ENCODE data around the gene GRIK3.

Gene GRIK3

DNA sequence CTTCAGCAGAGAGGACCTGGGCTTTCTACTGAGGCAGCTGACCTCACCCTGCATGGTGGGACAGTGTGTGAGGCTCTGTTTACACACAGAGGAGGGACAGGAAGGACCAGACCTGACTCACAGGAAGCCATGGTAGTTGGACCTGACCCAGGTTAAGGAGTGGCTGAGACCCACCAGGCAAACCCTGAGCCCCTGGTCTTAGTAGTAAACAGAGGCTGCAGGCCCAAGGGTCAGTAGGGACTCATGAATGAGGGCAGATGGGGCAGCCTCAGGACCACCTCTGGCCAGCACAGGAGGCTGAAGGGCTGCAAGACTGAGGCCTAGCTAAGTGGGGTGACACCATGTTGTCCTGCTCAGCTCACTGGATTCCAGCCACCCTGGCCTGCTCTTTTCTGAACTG is 273.2 kb downstream of the GRIK3 start:
- DNase-seq (ENCODE audit: low spot score): no peak

DNA sequence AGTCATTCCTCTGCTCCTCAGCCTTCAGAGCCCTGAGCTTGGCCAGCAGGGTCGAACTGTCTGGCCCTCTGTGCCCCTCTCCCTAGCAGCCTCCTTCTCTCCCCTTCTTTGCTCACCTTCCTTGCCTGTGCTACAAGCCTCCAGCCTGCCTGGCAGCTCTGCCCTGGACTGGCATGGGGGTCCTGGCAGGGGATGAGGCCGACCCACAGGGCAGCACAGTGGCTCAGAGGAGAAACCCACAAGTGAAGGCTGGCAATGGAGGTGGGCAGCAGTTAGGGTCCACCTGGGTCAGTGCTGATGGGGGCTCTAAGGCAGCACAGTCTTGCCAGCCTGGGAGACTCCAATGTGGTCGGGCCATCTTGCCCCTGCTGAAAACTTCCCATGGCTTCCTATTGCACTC is 274.2 kb downstream of the GRIK3 start:
- no peak for DNase-seq (ENCODE audit: low spot score)

DNA sequence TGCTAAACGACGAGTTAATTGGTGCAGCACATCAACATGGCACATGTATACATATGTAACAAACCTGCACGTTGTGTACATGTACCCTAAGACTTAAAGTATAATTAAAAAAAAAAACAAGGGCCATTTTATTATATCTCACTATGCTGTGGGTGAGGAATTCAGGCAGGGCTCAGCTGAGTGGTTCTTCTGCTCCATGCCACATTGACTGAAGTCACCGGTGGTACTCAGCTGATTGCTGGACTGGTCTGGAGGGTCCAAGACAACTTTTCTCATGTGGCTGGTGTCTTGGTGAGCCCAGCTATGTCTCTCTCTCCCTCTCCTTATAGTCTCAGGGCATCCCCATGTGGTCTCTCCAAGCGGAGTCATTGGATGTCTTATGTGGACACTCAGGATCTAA is 275.0 kb downstream of the GRIK3 start:
- no peak for DNase-seq (ENCODE audit: low spot score)

- DNase-seq (ENCODE audit: low spot score): no peak
Observed at GRCh38 chr1:36755303-36756230, 278.7 kb downstream of the GRIK3 start.

DNA sequence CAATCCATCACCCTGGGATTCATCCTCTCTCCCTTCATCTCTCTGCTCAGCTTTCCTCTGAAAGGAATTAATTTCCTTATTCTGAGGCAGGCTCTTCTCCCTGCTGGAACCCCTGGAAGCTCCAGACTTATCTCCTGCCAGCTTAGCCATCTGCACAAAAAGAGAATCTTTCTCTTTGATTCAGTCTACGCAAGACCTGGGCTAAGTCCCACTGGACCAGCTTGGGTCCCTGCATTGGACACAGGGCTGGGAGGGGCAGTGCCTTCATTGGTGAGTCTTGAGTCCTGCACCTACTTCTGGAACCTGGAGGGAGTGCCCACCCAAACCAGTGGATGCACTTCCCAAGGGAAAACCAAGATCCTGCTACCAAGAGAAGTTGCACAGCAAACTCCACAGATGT is 279.9 kb downstream of the GRIK3 start:
- no peak for DNase-seq (ENCODE audit: low spot score)

DNA sequence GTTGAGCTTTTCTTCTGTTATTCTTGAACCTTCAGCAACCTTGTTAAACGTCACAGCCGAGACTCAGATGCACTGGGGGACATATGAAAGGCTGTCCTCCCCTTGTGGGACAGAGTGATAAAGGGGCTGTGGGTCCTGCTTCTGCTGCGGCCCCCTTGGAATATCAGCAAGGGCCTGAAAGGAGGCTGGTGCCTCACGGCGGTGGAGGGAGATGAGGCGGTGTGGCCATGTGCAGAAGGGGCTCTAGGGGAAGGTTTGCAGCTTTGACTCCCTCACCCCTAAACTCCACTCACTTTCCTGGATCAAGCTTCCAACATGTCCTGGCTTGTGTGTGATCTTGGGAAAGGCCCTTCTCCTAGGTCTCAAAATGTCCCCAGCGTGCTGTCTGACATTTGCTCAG is 280.9 kb downstream of the GRIK3 start:
- no peak for DNase-seq (ENCODE audit: low spot score)

- DNase-seq (ENCODE audit: low spot score): no peak
Observed at GRCh38 chr1:36752891-36753361, 281.4 kb downstream of the GRIK3 start.

- no peak for DNase-seq (ENCODE audit: low spot score)
Observed at GRCh38 chr1:36752431-36752830, 281.9 kb downstream of the GRIK3 start.

GRCh38 chr1:36751525-36751924 is 282.8 kb downstream of the GRIK3 start:
- DNase-seq (ENCODE audit: low spot score): no peak

- DNase-seq (ENCODE audit: low spot score): no peak
Observed at GRCh38 chr1:36748466-36748865, 285.8 kb downstream of the GRIK3 start.

Measured in AG20443 (cell line).